Sigmoid colon (tissue), 3 donors: ENCODE measurements around the gene MYRIP.

Experiments
- CTCF ChIP-seq, 4 experiments: fragments of 450-650 bp in 3 of 4; fragments of 200-600 bp in 1 of 4; IDR thresholded peaks; one replicate each; pipeline ENCODE4 v1.5.1; 2016 to 2019; ENCODE audit warnings: antibody characterized with exemption in 4 of 4, mild to moderate bottlenecking in 3 of 4, moderate library complexity in 2 of 4
- POLR2A ChIP-seq, 2 donors: fragments of 450-650 bp; IDR thresholded peaks; one replicate each; pipeline ENCODE4 v1.6.1; 2016; ENCODE audit warnings: antibody characterized with exemption in 2 of 2, mild to moderate bottlenecking in 2 of 2, moderate library complexity in 2 of 2

- TF ChIP-seq CTCF (IDR thresholded peaks at IDR 0.05): no peak
- TF ChIP-seq POLR2A (IDR thresholded peaks at IDR 0.05): no peak
Measured at GRCh38 chr3:40019376-40019775, 210.0 kb downstream of the MYRIP start.
